AML-193 (cell line): Measurements from ENCODE around the gene PRDM7.

Source experiments
- DNase-seq, 2 experiments: peaks; one replicate each; lab custom pipeline; 2025; lab: John Stamatoyannopoulos, UW

Gene PRDM7

DNA sequence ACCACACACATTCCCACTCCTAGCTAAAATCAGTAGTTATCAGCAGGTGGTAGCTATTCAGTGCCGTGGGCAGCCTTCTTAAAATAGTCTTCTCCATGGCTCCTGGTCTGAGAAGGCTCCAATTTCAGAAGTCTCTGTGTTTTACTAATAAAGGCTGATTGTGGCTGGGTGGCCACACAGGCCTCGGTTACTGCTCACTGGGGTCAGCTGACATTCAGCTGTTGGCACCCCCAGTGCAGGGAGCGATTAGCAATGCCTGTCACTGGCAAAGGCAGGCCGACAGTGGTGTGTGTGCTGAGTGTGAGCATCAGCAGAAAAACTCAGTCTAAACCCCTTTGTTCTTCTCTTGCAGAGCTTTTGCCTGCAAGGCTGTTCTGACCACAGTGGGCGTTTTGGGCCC, 41.2 kb downstream of the PRDM7 start:
- no peak for DNase-seq

DNA sequence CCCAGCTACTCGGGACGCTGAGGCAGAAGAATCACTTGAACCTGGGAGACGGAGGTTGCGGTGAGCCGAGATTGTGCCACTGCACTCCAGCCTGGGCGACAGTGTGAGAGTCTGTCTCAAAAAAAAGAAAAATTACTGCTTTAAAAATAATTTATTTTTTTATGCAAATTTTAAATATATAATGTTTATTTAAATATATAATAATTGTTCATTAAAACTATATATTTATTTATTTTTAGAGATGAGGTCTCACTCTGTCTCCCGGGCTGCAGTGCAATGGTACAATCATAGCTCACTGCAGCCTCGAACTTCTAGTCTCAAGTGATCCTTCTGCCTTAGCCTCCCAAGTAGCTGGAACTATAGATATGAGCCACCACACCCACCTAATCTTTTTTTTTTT, 42.6 kb downstream of the PRDM7 start:
- no peak for DNase-seq

DNA sequence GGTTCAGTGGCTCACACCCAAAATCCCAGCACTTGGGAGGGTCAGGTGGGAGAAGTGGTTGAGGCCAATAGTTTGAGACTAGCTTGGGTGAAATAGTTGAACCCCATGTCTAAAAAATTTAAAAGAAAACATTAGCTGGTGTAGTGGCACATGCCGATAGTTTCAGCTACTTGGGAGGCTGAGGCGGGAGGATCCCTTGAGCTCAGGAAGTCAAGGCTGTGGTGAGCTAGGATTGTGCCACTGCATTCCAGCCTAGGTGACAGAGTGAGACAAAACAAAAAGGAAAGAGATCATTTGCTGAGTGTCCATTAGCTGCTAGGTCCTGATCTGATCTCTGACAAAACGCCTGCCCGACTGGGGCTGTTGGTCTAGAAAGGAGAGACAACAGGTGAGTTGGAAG, 43.7 kb downstream of the PRDM7 start:
- no peak for DNase-seq

DNA sequence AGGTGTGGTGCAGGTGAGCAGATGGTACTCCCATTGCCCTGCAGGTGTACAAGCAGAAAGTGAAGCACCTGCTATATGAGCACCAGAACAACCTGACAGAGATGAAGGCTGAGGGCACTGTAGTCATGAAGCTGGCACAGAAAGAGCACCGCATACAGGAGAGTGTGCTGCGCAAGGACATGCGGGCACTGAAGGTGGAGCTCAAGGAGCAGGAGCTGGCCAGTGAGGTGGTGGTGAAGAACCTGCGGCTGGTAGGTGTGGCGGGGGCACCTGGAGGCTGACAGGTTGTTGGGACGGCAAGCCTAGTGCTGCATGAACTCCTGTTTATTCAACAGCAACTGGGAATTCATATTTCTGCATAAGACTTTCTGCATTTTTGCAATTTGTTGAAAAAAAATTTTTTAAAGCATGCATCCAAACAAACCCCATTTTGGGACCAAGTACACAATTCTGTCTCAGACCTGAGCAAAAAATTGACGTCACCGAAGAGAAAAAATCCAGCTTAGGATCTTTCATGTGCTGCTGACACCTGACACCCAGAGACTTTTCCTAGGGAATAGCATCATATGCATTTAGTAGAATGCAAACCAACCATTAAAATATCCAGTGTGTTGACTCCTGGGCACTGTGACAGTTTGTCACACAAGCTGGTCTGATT, 44.3 kb downstream of the PRDM7 start:
- no peak for DNase-seq

DNA sequence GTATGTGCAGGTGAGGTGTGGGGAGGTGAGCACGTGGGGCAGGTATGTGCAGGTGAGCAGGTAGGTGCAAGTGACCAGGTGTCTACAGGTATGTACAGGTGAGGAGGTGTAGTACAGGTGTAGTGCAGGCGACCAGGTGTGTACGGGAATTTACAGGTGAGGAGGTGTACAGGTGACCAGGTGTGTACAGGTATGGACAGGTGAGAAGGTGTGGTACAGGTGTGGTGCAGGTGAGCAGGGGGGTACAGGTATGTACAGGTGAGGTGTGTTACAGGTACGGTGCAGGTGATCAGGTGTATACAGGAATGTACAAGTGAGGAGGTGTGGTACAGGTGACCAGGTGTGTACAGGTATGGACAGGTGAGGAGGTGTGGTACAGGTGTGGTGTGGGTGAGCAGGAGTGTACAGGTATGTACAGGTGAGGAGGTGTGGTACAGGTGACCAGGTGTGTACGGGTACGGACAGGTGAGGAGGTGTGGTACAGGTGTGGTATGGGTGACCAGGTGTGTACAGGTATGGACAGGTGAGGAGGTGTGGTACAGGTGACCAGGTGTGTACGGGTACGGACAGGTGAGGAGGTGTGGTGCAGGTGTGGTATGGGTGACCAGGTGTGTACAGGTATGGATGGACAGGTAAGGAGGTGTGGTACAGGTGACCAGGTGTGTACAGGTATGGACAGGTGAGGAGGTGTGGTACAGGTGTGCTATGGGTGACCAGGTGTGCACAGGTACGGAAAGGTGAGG, 45.0 kb downstream of the PRDM7 start:
- no peak for DNase-seq

DNA sequence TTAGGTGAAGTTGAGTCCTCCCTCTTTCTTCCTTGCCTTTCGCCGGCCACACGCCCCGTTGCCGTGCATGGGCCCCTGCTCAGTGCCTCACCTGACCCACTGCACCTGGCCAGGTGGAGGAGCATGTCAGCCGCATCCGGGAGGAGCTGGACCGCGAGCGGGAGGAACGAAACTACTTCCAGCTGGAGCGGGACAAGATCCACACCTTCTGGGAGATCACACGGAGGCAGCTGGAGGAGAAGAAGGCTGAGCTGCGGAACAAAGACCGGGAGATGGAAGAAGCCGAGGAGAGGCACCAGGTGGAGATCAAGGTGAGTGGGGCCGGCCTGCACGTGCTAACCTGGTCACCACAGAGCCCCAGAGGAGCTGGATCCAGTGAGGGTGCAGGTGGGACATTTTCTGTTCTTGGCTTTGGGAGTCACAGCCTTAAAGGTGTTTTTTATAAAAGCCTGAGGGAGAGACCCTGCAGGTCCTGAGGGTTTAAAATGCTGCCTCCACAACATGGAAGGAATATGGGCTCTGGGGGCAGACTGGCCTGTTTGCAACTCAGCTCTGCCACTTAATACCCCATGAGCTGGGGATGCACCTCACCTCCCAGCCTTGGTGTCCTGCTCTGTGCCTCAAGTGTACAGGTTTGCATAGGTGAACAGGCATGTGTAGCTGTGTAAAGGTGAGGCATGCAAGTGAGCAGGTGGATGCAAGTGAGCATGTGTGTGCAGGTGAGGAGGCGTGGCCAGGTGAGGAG, 45.8 kb downstream of the PRDM7 start:
- DNase-seq: no peak

DNA sequence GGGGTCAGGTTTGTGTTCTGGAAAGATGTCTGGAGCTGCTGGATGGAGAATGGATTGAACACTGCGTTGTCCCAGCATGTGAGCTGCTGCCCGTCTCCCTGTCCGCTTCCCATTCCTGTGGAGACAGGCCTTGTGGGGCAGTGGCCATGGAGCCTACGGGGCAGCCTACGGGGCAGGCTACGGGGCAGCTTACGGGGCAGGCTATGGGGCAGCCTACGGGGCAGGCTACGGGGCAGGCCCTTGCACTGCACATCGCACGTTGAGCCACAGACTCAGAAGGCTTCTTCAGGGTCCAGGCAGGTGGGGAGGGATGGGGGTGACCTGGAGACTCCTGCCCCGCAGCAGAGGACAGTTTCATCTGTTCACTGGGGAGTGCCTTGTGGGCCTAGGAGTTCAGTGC, 48.1 kb downstream of the PRDM7 start:
- DNase-seq: no peak

DNA sequence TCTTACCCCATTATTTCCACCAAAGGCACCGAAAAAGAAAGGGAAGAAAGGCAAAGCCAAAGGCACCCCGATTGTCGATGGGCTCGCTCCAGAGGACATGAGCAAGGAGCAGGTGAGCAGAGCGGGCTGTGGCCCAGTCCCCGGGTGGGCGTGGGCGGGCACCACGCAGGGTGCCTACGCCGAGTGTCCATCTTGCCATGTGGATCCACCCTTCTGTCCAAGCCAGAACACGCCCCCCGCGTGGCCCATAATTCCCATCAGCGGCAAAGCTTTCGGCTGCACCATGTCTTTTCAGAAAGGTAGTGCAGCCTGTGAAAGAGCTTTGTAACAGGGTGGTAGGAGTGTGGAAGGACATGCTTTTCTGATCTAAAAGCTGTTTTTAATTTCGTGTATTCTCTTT, 49.5 kb downstream of the PRDM7 start:
- no peak for DNase-seq

DNA sequence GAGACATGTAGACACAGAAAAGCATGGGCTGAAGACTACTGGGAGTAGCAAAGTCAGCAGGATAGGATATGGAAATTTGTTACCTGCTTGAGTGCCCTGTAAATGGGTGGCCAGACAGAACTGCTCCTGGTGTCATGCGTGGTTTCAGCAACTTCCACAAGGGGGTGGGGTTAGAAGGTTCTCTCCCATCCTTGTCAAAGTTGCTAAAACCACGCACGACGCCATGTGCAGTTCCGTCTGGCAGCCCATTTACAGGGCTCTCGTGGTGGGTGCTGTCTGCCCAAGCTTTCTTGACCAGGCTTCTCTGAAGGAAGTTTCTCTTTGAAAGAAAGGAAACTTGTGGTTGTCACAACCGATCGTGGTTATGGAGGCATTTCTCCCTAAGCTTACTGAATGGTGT, 51.0 kb downstream of the PRDM7 start:
- DNase-seq: peak; percentile 36 to 37

DNA sequence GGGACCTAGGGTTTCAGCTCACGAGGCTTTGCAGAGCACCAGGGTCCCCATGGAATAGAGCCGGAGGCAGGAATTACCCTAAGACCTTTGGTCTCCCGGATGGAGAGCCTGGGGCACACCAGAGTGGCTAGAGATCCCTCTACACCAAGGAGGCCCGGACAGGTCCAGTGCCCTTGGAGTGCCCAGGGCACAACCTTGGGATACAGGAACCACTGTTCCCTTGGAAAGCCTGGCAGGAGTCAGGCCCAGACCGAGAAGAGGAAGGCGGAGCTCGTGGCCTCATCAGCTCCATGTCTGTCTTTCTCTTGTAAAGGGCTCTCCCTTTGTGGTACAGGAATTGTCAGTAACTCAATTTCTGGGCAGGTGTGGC, 54.1 kb downstream of the PRDM7 start:
- DNase-seq: no peak

DNA sequence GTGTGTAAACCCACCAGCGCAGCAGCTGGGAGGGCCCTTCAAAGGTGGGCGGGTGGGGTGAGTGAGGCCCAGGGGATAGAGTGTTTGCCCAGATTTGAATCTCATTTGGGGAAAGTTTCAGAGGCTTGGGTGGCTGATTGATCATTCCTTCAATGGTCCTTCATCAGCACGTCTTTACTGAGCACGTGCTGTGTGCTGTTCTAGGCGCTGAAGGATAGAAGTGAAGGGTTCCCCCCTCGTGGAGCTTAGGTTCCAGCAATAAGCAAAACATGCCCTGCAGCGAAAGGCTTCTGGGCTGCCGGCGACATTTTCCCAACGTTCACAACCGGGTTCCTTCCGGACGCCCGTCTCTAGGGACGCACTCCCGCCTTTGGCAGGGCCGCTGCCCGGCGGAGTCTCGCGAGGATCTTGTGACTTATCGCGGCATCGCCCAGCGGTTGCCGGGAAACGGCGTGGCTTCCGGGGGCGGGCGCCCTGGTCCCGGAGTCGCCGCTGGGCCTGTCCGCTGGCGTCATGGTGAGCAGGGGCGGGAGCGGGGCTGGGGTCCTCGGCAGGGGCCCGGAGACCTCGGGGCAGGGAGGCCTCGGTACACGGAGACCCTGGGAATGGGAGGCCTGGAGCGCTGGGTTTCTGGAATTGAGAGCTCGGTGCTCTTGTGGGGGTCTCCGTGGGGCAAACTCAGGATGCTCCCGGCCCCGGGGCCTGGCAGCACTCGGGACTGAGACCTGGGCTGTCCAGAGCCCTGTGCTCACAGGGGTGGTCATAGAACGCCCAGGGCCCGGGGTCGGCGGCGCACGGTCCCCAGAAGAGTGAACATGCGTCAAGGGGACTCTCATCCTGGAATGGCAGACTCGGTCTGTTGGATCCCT, 54.7 kb downstream of the PRDM7 start:
- DNase-seq: peak; percentile 68 to 79

DNA sequence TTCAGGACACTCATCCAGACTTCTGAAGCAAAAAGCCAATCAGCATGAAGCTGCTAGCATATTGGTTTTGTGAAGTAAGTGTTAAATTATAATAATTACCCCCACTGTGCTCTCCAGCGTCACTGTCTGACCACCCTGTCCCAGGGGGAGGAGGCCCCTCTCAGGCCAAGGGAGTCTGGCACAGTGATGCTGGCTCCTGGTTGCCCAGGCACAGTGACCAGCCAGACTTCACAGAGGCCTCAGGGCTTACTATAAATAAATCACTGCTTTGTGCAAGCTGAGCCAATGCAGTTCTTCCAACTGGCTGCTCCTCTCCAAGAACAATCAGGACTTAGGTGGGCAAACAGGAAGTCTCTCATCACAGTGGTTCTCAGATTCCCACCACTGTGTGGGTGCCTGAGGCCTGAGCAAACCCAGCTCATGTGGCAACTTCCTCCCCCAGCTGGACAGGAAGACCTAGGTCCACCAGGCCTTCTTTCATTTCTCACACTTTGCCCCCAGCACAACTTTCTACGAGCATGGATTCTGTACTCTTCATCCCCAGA, 56.2 kb downstream of the PRDM7 start:
- DNase-seq: peak; percentile 17 to 22

DNA sequence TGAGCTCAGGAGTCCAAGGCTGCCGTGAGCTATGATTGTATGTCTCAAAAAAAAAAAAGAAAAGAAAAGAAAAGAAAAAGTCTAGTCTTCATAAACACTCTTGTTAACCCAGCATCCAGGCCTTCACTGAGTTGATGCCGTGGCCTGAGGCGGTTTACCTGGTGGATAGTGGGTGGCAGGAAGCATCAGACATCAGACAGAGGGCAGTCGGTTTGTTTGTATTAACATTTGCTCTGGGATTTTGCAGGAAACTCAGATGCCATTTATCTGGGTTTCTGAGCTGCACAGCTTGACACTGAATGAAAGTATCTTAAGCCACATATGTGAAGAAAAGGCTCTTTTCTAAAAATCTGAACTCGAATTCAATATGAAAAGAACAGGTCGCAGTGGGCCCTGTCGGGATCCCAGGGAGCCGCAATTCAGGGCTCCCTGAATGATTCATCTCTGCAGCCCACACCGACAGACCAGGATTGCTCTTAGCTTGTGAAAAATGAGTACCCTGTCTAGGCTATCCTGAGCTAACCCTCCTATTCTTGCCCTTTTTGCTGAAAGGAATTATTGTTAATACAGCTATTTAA, 56.8 kb downstream of the PRDM7 start:
- no peak for DNase-seq

DNA sequence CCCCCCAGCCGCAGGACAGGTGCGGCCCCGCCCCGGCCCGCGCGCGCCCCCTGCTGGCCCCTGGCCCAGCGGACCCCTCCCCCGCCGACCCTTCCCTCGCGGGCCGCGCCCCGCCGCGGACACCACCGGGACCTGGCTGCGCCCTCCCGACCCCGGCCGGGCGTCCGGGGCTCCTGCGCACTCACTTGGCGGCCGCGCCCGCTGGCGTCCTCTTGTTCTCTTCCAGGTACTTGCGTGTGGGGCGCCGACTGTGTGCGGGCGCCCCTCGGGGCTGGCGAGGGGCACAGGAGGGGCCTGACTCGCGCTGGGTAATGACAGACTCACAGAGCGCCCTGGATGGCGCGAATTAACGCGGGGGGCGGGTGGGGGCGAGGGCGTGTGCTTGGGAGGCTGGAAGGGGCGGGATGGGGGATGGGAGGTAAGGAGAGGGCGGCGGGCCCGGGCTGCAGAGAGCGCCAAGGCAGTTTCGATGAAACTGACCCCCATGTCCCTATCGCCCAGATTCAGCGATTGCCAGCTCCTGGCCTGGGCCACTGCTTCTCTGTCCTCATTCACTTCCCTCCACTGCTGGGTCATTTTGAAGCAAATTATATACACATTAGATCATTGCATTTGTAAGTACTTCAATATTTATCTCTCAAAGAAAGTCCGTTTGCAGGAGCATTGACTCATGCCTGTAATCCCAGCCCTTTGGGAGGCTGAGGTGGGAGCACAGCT, 57.4 kb downstream of the PRDM7 start:
- DNase-seq: no peak

DNA sequence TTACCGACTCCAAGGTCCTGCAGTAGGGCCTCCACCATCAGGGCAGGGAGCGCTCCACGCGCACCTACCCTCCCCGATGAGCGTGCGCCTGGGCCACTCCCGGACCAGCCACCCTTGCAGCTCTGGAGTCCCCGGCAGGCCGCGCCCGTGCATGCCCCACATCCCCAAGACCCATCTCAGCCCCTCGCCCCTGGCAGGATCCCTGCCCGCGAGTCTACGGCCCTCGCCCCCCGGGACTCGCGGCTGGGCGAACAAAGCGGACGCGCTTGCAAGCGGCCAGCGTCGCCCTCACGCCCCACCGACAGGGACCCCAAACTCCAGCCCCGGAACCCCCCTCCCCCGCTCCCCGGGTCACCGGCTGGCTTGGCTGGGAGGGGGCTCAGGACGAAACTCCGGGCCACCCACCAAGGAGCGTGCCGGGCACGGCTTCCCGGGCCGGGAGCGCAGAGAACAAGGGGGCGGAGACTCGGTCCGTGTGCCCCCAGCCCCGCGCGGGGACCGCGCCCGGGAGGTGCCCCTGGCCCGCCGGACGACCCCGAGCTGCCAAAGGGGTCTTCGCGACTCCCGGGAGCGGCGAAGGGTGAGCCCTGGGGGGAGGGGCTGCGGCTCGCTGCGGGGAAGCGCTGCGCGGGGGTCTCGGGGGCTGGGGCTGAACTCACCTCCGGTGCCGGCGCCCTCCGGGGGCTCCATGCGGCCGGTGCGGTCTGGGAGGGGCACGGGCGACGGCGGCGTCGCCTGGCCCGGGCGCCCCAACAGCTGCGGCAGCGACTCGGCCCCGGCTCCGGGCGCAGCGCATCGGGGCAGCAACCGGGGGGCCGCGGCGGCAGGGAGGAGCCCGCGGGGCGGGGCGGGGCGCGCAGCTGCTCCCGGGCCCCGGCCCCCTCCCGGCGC, 58.2 kb downstream of the PRDM7 start, which contains the start of gene DBNDD1:
DBNDD1 (minus strand) TSS at position 805 of the 891 bp plus-strand sequence; CDS start at position 690, 115 bp downstream.
- DNase-seq: no peak

DNA sequence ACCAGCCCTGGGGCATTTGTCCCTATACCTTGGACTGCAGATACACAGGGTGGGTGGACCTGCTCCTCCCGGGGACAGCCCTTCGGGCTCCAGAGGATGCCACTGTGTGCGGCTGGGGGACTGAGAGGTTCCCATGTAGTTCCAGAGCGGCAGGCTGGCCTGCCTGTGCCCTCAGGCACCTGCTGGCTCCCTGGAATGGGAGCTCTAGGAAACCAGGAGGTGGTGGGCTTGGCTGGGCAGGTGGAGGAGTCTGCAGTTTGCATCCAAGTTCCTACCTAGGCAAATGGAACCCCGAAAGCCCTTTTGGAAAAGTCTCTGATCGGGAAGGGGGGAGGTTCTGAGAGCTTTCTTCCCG, 58.9 kb downstream of the PRDM7 start:
- no peak for DNase-seq

DNA sequence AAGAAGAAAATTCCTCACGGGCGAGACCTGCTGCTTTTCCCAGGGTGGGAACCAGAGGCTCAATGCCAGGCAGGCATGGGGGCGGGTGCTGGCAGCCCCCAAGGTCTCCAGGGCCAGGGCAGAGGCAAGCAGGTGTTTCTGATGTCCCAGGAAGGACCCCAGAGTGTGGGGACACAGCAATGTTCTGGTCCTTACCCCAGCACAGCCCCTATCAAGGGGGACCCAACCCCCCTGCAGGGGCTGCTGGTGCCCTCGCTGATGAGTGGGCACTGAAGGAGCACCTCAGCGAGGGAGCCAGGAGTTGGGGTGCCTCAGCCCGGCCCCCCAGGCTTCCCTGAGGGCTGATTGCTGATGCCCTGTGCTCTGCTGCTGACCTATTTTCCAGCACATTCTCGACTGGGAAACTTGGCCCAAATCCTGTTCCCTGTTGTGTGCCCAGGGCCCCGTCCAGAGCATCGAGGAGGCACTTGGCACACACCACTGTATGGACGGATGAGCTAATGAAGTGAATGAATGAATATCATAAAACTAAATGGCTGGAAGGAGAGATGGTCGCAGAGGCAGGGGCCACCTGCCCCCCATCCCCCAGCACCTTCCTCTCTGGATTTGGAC, 60.7 kb downstream of the PRDM7 start:
- no peak for DNase-seq

DNA sequence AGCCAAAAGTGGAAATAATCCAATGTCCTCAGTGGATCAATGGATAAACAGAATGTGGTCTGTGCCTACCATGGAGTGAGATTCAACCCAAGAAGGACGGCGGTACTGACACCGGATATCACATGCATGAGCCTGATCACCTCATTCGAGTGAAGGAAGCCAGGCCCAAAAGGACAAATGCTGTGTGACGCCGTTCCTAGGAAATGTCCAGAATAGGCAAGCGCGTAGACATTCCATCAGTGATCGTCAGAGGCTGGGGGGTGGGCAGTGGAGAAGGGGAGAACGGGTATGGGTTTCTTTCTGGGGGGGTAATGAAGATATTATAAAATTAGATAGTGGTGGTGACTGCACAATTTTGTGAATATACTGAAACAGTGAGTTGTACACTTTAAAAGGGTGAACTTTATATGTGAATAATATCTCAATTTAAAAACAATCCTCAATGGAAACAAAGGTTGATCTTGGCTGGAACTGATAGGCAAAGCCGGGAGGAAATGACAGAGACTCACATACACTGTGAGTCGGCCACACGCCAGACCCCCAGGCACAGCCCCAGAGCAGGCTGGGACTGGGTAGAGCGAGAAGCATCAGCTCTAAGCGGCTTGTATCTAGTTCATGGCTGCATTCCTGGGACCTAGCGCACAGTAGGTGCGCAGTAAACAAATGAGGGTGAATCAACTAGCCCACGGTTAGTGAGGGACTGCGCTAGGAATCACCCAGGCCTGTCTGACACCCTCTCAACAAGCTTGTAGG, 61.4 kb downstream of the PRDM7 start:
- DNase-seq: no peak
